ENCODE data around the gene SPON1. TPM values are rescaled to one million over a fixed set of nuclear protein-coding genes. Genes with fewer than 3 reads are reported as not detected.

Gene SPON1
- polyA plus RNA-seq, 6 donors from 2014 or later: 0.49 to 1.1 (median 0.85) TPM; not detected in 1

GRCh38 chr11:13952221-13952620 is 10.3 kb upstream of the SPON1 start:
- ATAC-seq (ENCODE audit: low read depth in 2 of 2): no peak
- Mint-ChIP-seq H3K27ac (no peak overlapping the region), H3K4me3 (peak overlapping the region in 1 of 8 donors; percentile 12), H3K36me3 (no peaks in the 10 kb centered on the region), H3K4me1 (no peaks in the 10 kb centered on the region), H3K9me3 (no peaks in the 10 kb centered on the region), H3K27me3 (peaks cover 4 to 35% (median 6%) of the 10 kb centered on the region in 3 donors)
- no peak for DNase-seq

GRCh38 chr11:13952668-13953067 is 9.9 kb upstream of the SPON1 start:
- H3K9me3 Mint-ChIP-seq: no peaks in the 10 kb centered on the region
- no peak overlapping the region for H3K27ac Mint-ChIP-seq
- H3K27me3 Mint-ChIP-seq: peaks cover 4 to 35% (median 6%) of the 10 kb centered on the region in 3 donors
- H3K36me3 Mint-ChIP-seq: no peaks in the 10 kb centered on the region
- H3K4me1 Mint-ChIP-seq: no peaks in the 10 kb centered on the region
- no peak for ATAC-seq (ENCODE audit: low read depth in 2 of 2)
- no peak overlapping the region for H3K4me3 Mint-ChIP-seq
- DNase-seq: no peak

GRCh38 chr11:13954591-13954990 is 7.9 kb upstream of the SPON1 start:
- no peak for ATAC-seq (ENCODE audit: low read depth in 2 of 2)
- H3K9me3 Mint-ChIP-seq: no peaks in the 10 kb centered on the region

DNA sequence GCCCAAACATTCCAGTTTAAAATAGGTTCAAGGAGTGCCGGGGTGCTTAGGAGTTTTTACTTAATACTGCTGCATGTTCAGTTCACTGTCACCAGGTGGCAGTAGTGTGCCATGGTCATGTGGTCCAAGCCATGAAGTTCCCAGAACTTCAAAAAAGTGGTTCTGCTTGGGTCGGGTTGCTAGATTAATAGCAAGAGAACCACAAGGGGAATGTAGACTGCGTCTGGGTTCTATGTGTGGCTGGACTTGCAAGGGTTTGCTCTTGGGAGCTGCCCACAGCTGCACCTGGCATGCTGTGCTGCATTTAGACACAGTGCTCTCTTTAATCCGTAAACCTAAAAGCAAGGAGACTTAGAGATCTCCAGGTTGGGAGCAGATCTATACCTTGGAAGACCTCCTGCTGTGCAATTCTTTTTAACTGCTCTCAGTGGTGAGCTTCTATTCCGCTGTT is 6.5 kb upstream of the SPON1 start:
- H3K4me3 Mint-ChIP-seq: no peak overlapping the region

More at GRCh38 chr11:13954591-13954990, 7.9 kb upstream of the SPON1 start:
- Mint-ChIP-seq H3K36me3 (no peaks in the 10 kb centered on the region), H3K4me3 (no peak overlapping the region), H3K27me3 (peaks cover 14 to 37% (median 18%) of the 10 kb centered on the region in 3 donors), H3K27ac (no peak overlapping the region), H3K4me1 (no peaks in the 10 kb centered on the region)
- DNase-seq: no peak

GRCh38 chr11:13956988-13957387 is 5.5 kb upstream of the SPON1 start:
- H3K27ac Mint-ChIP-seq: no peak overlapping the region
- H3K4me1 Mint-ChIP-seq: peaks cover 0 to 1% (median 0%) of the 10 kb centered on the region in 3 donors
- no peak for ATAC-seq (ENCODE audit: low read depth in 2 of 2)
- H3K36me3 Mint-ChIP-seq: peaks cover 0 to 3% of the 10 kb centered on the region in 2 donors
- DNase-seq: no peak
- H3K9me3 Mint-ChIP-seq: no peaks in the 10 kb centered on the region
- H3K27me3 Mint-ChIP-seq: peaks cover 34 to 54% (median 35%) of the 10 kb centered on the region in 3 donors
- H3K4me3 Mint-ChIP-seq: no peak overlapping the region

More for the DNA sequence above, 6.5 kb upstream of the SPON1 start:
- no peak overlapping the region for H3K27ac Mint-ChIP-seq
- peaks cover 24 to 44% (median 28%) of the 10 kb centered on the region in 3 donors for H3K27me3 Mint-ChIP-seq
- H3K36me3 Mint-ChIP-seq: peaks cover 0 to 2% of the 10 kb centered on the region in 2 donors
- H3K9me3 Mint-ChIP-seq: no peaks in the 10 kb centered on the region
- DNase-seq: peak; percentile 52
- H3K4me1 Mint-ChIP-seq: no peaks in the 10 kb centered on the region
- ATAC-seq (ENCODE audit: low read depth in 2 of 2): peak; percentile 56 to 69

- ATAC-seq (ENCODE audit: low read depth in 2 of 2): no peak
- H3K36me3 Mint-ChIP-seq: peaks cover 0 to 3% of the 10 kb centered on the region in 2 donors
- DNase-seq: no peak
- H3K27me3 Mint-ChIP-seq: peaks cover 34 to 48% (median 43%) of the 10 kb centered on the region in 3 donors
- no peaks in the 10 kb centered on the region for H3K9me3 Mint-ChIP-seq
- no peak overlapping the region for H3K27ac Mint-ChIP-seq
- H3K4me3 Mint-ChIP-seq: no peak overlapping the region
- peaks cover 4 to 10% (median 5%) of the 10 kb centered on the region in 3 donors for H3K4me1 Mint-ChIP-seq
These were observed 3.7 kb upstream of the SPON1 start for GRCh38 chr11:13958641-13959400.

DNA sequence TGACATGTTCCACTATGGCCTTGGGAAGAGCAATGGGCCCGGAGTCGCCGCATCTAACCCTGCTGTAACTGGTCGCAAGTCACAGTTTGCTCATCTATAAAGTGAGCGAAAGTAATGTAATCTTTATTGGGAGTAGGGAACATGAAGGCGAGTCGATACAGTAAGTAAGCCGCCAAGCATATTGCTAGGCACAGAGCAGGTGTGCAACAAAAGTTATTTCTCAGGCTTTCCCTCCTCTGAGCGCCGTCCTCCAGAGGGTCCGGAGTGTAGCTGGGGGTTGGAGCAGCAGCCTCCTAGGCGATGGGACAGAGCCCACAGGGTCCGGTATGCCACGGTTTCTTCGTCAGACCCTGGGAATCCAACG is 343 bp upstream of the SPON1 start:
- Mint-ChIP-seq H3K27ac (peak overlapping the region in 1 of 6 donors; percentile 30), H3K4me3 (peak overlapping the region in 7 of 8 donors; percentile 37 to 83 (median 70)), H3K36me3 (peaks cover 0 to 3% of the 10 kb centered on the region in 2 donors), H3K4me1 (peaks cover 7 to 15% (median 12%) of the 10 kb centered on the region in 3 donors), H3K9me3 (no peaks in the 10 kb centered on the region), H3K27me3 (peaks cover 55 to 76% (median 70%) of the 10 kb centered on the region in 3 donors)
- ATAC-seq (ENCODE audit: low read depth in 2 of 2) (no peak), DNase-seq (no peak)

DNA sequence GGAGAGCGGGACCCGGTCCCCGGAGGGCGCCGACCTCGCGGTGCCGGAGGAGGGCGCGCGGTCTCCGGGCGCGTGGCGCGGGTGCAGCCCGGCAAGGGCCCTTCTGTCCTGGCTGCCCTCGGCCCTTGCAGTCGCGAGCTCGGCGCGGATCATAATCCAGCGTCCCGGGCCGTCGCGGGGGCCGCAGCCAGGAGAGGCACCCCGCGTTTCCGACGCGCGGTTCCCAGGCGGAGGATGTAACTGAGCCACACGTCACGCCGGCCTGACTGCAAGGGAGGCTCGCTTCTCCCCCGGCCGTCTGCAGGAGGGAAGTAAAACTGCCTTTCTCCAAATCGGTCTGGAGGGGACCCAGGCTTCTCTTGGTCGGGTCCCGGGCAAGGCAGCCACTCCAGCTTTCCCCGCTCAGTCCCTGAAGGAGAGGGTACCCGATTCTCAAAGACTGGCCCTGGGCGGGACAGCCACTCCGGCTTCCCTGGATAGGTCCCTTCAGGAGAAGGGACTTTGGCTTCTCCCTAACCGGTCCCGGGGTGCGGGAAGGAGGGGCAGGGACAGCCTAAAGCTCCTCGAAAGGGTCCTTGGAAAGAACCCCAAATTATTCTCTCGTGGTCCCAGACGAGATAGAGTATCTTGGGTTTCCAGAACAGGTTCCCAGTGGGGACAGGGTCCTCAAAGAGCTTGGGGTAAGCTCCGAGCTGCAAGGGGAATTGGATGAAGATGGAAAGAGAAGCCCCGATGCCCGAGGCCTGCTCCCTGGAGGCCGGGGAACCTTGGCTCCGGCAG is 836 bp downstream of the SPON1 start:
- Mint-ChIP-seq H3K27ac (no peak overlapping the region), H3K4me1 (peaks cover 7 to 15% (median 12%) of the 10 kb centered on the region in 3 donors), H3K36me3 (peaks cover 0 to 3% of the 10 kb centered on the region in 2 donors), H3K27me3 (peaks cover 60 to 76% (median 69%) of the 10 kb centered on the region in 3 donors), H3K9me3 (no peaks in the 10 kb centered on the region), H3K4me3 (peak overlapping the region; percentile 48 to 89 (median 80))
- peak; percentile 83 for ATAC-seq (ENCODE audit: low read depth in 2 of 2)
- peak; percentile 44 for DNase-seq

GRCh38 chr11:13963949-13964770 is 1.6 kb downstream of the SPON1 start:
- H3K4me1 Mint-ChIP-seq: peaks cover 7 to 18% (median 12%) of the 10 kb centered on the region in 3 donors
- H3K36me3 Mint-ChIP-seq: peaks cover 0 to 3% of the 10 kb centered on the region in 2 donors
- ATAC-seq (ENCODE audit: low read depth in 2 of 2) (no peak), DNase-seq (no peak)
- no peaks in the 10 kb centered on the region for H3K9me3 Mint-ChIP-seq
- peaks cover 54 to 72% (median 61%) of the 10 kb centered on the region in 3 donors for H3K27me3 Mint-ChIP-seq
- no peak overlapping the region for H3K27ac Mint-ChIP-seq
- peak overlapping the region; percentile 48 to 89 (median 80) for H3K4me3 Mint-ChIP-seq

- Mint-ChIP-seq H3K4me3 (peak overlapping the region in 3 of 8 donors; percentile 40 to 80 (median 47)), H3K9me3 (no peaks in the 10 kb centered on the region), H3K27me3 (peaks cover 49 to 71% (median 55%) of the 10 kb centered on the region in 3 donors), H3K4me1 (peaks cover 7 to 20% (median 12%) of the 10 kb centered on the region in 3 donors), H3K36me3 (peaks cover 0 to 3% of the 10 kb centered on the region in 2 donors), H3K27ac (no peak overlapping the region)
- ATAC-seq (ENCODE audit: low read depth in 2 of 2) (no peak), DNase-seq (no peak)
These were observed 2.2 kb downstream of the SPON1 start for GRCh38 chr11:13964771-13965074.

GRCh38 chr11:13965337-13965736 is 2.8 kb downstream of the SPON1 start:
- no peak for ATAC-seq (ENCODE audit: low read depth in 2 of 2)
- H3K9me3 Mint-ChIP-seq: no peaks in the 10 kb centered on the region
- no peak for DNase-seq
- H3K4me1 Mint-ChIP-seq: peaks cover 7 to 20% (median 12%) of the 10 kb centered on the region in 3 donors
- H3K27me3 Mint-ChIP-seq: peaks cover 43 to 65% (median 52%) of the 10 kb centered on the region in 3 donors
- peak overlapping the region in 2 of 8 donors; percentile 35 to 40 for H3K4me3 Mint-ChIP-seq
- peaks cover 0 to 3% of the 10 kb centered on the region in 2 donors for H3K36me3 Mint-ChIP-seq
- peak overlapping the region in 1 of 6 donors; percentile 50 for H3K27ac Mint-ChIP-seq

- Mint-ChIP-seq H3K4me3 (no peak overlapping the region), H3K27ac (no peak overlapping the region), H3K27me3 (peaks cover 41 to 66% (median 52%) of the 10 kb centered on the region in 3 donors), H3K36me3 (peaks cover 0 to 1% of the 10 kb centered on the region in 2 donors), H3K4me1 (peaks cover 7 to 20% (median 12%) of the 10 kb centered on the region in 3 donors), H3K9me3 (no peaks in the 10 kb centered on the region)
- DNase-seq: no peak
- no peak for ATAC-seq (ENCODE audit: low read depth in 2 of 2)
These were observed 3.5 kb downstream of the SPON1 start for GRCh38 chr11:13966013-13966412.

DNA sequence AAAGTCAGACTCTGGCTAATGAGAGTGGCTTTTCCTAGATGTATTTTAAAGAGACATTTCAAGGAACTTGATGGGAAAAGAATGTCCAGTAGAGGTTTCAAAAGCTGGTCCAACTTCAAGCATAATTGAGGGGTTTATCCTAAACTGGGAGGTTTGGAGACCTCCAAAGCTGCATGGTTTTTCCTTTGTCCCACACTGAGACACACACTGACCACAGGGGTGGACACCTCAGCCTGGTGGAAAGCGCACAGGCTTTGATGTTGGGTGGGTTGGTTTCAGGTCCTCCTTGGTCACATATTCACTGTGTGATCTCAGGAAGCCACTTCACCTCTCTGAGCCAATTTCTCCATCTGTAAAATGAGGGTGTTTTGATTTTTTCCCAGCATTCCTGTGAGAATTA is 4.0 kb downstream of the SPON1 start:
- ATAC-seq (ENCODE audit: low read depth in 2 of 2): no peak
- no peak for DNase-seq
- Mint-ChIP-seq H3K9me3 (no peaks in the 10 kb centered on the region), H3K27me3 (peaks cover 36 to 61% (median 48%) of the 10 kb centered on the region in 3 donors), H3K27ac (no peak overlapping the region), H3K4me1 (peaks cover 7 to 20% (median 12%) of the 10 kb centered on the region in 3 donors), H3K4me3 (no peak overlapping the region), H3K36me3 (no peaks in the 10 kb centered on the region)

Measured in naive B cell (primary cell).